ENCODE results near the gene SSX5. TPM values are rescaled to one million over a fixed set of nuclear protein-coding genes. Genes with fewer than 3 reads are reported as not detected.
"Not testable (repeated sequence)": the region's sequence is repeated elsewhere in the genome, so short reads cannot be mapped to it uniquely, and the experiment has no call there.

SSX5 gene
- total and polyA plus RNA-seq, 10 of the 15 experiments (the other 5 are each of a cell fraction or from before 2014, with no cell fraction given), result 0.05 TPM; not detected in 9

- ATAC-seq, result not testable (repeated sequence)
- WGBS (ENCODE audit: insufficient coverage, insufficient replicate concordance, low lambda C conversion rate, missing lambda C conversion rate), result no CpG with 5 or more reads among the region's 2 CpGs
Observed at GRCh38 chrX:48141810-48142508, 54.6 kb downstream of the SSX5 start.

GRCh38 chrX:48139076-48139475, 57.5 kb downstream of the SSX5 start:
- POLR2A ChIA-PET; BruUV-seq (replicated peaks); RAD21 ChIA-PET (ENCODE audit: unreplicated experiment); H3K9ac ChIP-seq (ENCODE audit: control insufficient read depth, insufficient read depth, low read length); H3K9me3 ChIP-seq (replicated peaks; ENCODE audit: control insufficient read depth, insufficient read depth, low read length); intact Hi-C loops (cut with micrococcal nuclease; ENCODE audit: unreplicated experiment); H4K20me1 ChIP-seq (ENCODE audit: control insufficient read depth, insufficient read depth); ATAC-seq; SMC1A ChIA-PET (ENCODE audit: uncharacterized antibody, unreplicated experiment); H3K36me3 ChIP-seq (ENCODE audit: control insufficient read depth in 2 of 2, insufficient read depth in 2 of 2, low read length in 1 of 2); H3K27me3 ChIP-seq (replicated peaks in 1 of 2; ENCODE audit: control insufficient read depth in 2 of 2, insufficient read depth in 2 of 2, low read length in 1 of 2); CTCF ChIA-PET; H3K4me2 ChIP-seq (ENCODE audit: control insufficient read depth, insufficient read depth); H3K4me1 ChIP-seq (ENCODE audit: control insufficient read depth, insufficient read depth, low read length); FAIRE-seq; H3K27ac ChIP-seq (ENCODE audit: control insufficient read depth, insufficient read depth); H3K79me2 ChIP-seq (ENCODE audit: control insufficient read depth, insufficient read depth, low read length); DNase-seq (ENCODE audit: low read depth, low spot score); in situ Hi-C loops (cut with MboI); H3K4me3 ChIP-seq; H2AFZ ChIP-seq (ENCODE audit: control insufficient read depth, low read depth, low read length): not testable (repeated sequence)
- 71% methylated on average over 6 of the region's 33 CpGs for WGBS (ENCODE audit: insufficient coverage, insufficient replicate concordance, low lambda C conversion rate, missing lambda C conversion rate)

More at GRCh38 chrX:48141810-48142508, 54.6 kb downstream of the SSX5 start:
- H3K4me1 ChIP-seq (ENCODE audit: control insufficient read depth, insufficient read depth, low read length); SMC1A ChIA-PET (ENCODE audit: uncharacterized antibody, unreplicated experiment); H3K4me3 ChIP-seq; H3K4me2 ChIP-seq (ENCODE audit: control insufficient read depth, insufficient read depth); intact Hi-C loops (cut with micrococcal nuclease; ENCODE audit: unreplicated experiment); FAIRE-seq; H3K9me3 ChIP-seq (replicated peaks; ENCODE audit: control insufficient read depth, insufficient read depth, low read length); CTCF ChIA-PET; H3K79me2 ChIP-seq (ENCODE audit: control insufficient read depth, insufficient read depth, low read length); H3K27ac ChIP-seq (ENCODE audit: control insufficient read depth, insufficient read depth); RAD21 ChIA-PET (ENCODE audit: unreplicated experiment); in situ Hi-C loops (cut with MboI); H2AFZ ChIP-seq (ENCODE audit: control insufficient read depth, low read depth, low read length); BruUV-seq (replicated peaks); POLR2A ChIA-PET; H3K36me3 ChIP-seq (ENCODE audit: control insufficient read depth in 2 of 2, insufficient read depth in 2 of 2, low read length in 1 of 2); H3K27me3 ChIP-seq (replicated peaks in 1 of 2; ENCODE audit: control insufficient read depth in 2 of 2, insufficient read depth in 2 of 2, low read length in 1 of 2); H4K20me1 ChIP-seq (ENCODE audit: control insufficient read depth, insufficient read depth); H3K9ac ChIP-seq (ENCODE audit: control insufficient read depth, insufficient read depth, low read length); DNase-seq (ENCODE audit: low read depth, low spot score): not testable (repeated sequence)

Small RNA genes lying within 50 kb of the gene (small RNA-seq; reads per million reads assigned to genes)
- gene AC245047.3 (not detected), gene AC245047.7 (not detected), gene RNA5SP503 (not detected), gene RNU6-707P (not detected)

Other genes starting within 250 kb of the SSX5 start
Only the 7 nearest of the 8 such genes appear.
- gene ZNF182, start 192.8 kb downstream of the SSX5 start, total RNA-seq (2014; rRNA removed), result 3.0 and 3.2 TPM in 2 replicates
- 7.0 and 7.1 TPM in 2 replicates for gene ZNF182, start 192.8 kb downstream of the SSX5 start, total RNA-seq (2014; rRNA removed; fragmentation: Illumina TruSeq; extraction: Trizol)
- gene ZNF182, start 192.8 kb downstream of the SSX5 start, total RNA-seq (2021), result 4.7 and 4.8 TPM in 2 replicates
- gene ZNF182, start 192.8 kb downstream of the SSX5 start, polyA plus RNA-seq (2011; rRNA removed), result 6.7 and 10.1 TPM in 2 replicates
- gene ZNF182, start 192.8 kb downstream of the SSX5 start, polyA plus RNA-seq (2014; fragmentation: Illumina TruSeq; extraction: Trizol), result 7.0 and 8.4 TPM in 2 replicates
- 1 to 10 TPM in 1 of 2 experiments, under 1 TPM in 1; 0.85 to 2.3 TPM for gene ZNF182, start 192.8 kb downstream of the SSX5 start, polyA plus RNA-seq (2014; fragmentation: Nextera tagmentation; extraction: Ambion mirVana)
- 4.7 and 5.0 TPM in 2 replicates for gene ZNF182, start 192.8 kb downstream of the SSX5 start, polyA plus RNA-seq (2014; rRNA removed)
- gene ZNF182, start 192.8 kb downstream of the SSX5 start, polyA plus RNA-seq (2016; fragmentation: Nextera tagmentation; extraction: Ambion mirVana), result 1 to 10 TPM; 5.9 to 6.0 TPM
- gene SPACA5, start 189.8 kb downstream of the SSX5 start, total RNA-seq (2014; rRNA removed), result 0.23 TPM in 1 of 2 replicates, not detected in the other
- 0.27 TPM in 1 of 2 replicates, not detected in the other for gene SPACA5, start 189.8 kb downstream of the SSX5 start, total RNA-seq (2014; rRNA removed; fragmentation: Illumina TruSeq; extraction: Trizol)
- not detected in 2 replicates for gene SPACA5, start 189.8 kb downstream of the SSX5 start, total RNA-seq (2021)
- gene SPACA5, start 189.8 kb downstream of the SSX5 start, polyA plus RNA-seq (2011; rRNA removed), result not detected in 2 replicates
- not detected in 2 replicates for gene SPACA5, start 189.8 kb downstream of the SSX5 start, polyA plus RNA-seq (2014; fragmentation: Illumina TruSeq; extraction: Trizol)
- gene SPACA5, start 189.8 kb downstream of the SSX5 start, polyA plus RNA-seq (2014; fragmentation: Nextera tagmentation; extraction: Ambion mirVana), result under 1 TPM; 0.18 to 0.97 TPM
- not detected in 2 replicates for gene SPACA5, start 189.8 kb downstream of the SSX5 start, polyA plus RNA-seq (2014; rRNA removed)
- under 1 TPM; 0.24 to 0.42 TPM for gene SPACA5, start 189.8 kb downstream of the SSX5 start, polyA plus RNA-seq (2016; fragmentation: Nextera tagmentation; extraction: Ambion mirVana)
- gene ZNF630, start 125.2 kb downstream of the SSX5 start, total RNA-seq (2014; rRNA removed), result 0.96 and 2.1 TPM in 2 replicates
- 1.9 and 2.0 TPM in 2 replicates for gene ZNF630, start 125.2 kb downstream of the SSX5 start, total RNA-seq (2014; rRNA removed; fragmentation: Illumina TruSeq; extraction: Trizol)
- 1.2 and 1.8 TPM in 2 replicates for gene ZNF630, start 125.2 kb downstream of the SSX5 start, total RNA-seq (2021)
- 0.99 and 1.3 TPM in 2 replicates for gene ZNF630, start 125.2 kb downstream of the SSX5 start, polyA plus RNA-seq (2011; rRNA removed)
- 1.7 and 2.0 TPM in 2 replicates for gene ZNF630, start 125.2 kb downstream of the SSX5 start, polyA plus RNA-seq (2014; fragmentation: Illumina TruSeq; extraction: Trizol)
- gene ZNF630, start 125.2 kb downstream of the SSX5 start, polyA plus RNA-seq (2014; fragmentation: Nextera tagmentation; extraction: Ambion mirVana), result 1 to 10 TPM; 1.0 to 1.5 TPM
- gene ZNF630, start 125.2 kb downstream of the SSX5 start, polyA plus RNA-seq (2014; rRNA removed), result 1.0 and 1.3 TPM in 2 replicates
- gene ZNF630, start 125.2 kb downstream of the SSX5 start, polyA plus RNA-seq (2016; fragmentation: Nextera tagmentation; extraction: Ambion mirVana), result 1 to 10 TPM; 1.1 TPM
- not detected in 2 replicates for gene SPACA5B, start 66.2 kb downstream of the SSX5 start, total RNA-seq (2014; rRNA removed)
- not detected in 2 replicates for gene SPACA5B, start 66.2 kb downstream of the SSX5 start, total RNA-seq (2014; rRNA removed; fragmentation: Illumina TruSeq; extraction: Trizol)
- gene SPACA5B, start 66.2 kb downstream of the SSX5 start, total RNA-seq (2021), result not detected in 2 replicates
- not detected in 2 replicates for gene SPACA5B, start 66.2 kb downstream of the SSX5 start, polyA plus RNA-seq (2011; rRNA removed)
- gene SPACA5B, start 66.2 kb downstream of the SSX5 start, polyA plus RNA-seq (2014; fragmentation: Illumina TruSeq; extraction: Trizol), result not detected in 2 replicates
- 1 to 10 TPM in 1 of 2 experiments, not detected in 1; 1.0 TPM for gene SPACA5B, start 66.2 kb downstream of the SSX5 start, polyA plus RNA-seq (2014; fragmentation: Nextera tagmentation; extraction: Ambion mirVana)
- gene SPACA5B, start 66.2 kb downstream of the SSX5 start, polyA plus RNA-seq (2014; rRNA removed), result not detected in 2 replicates
- not detected for gene SPACA5B, start 66.2 kb downstream of the SSX5 start, polyA plus RNA-seq (2016; fragmentation: Nextera tagmentation; extraction: Ambion mirVana)
- not detected in 2 replicates for gene SSX1, start 58.6 kb upstream of the SSX5 start, total RNA-seq (2014; rRNA removed)
- not detected in 2 replicates for gene SSX1, start 58.6 kb upstream of the SSX5 start, total RNA-seq (2014; rRNA removed; fragmentation: Illumina TruSeq; extraction: Trizol)
- 0.15 TPM in 1 of 2 replicates, not detected in the other for gene SSX1, start 58.6 kb upstream of the SSX5 start, total RNA-seq (2021)
- 0.17 and 0.26 TPM in 2 replicates for gene SSX1, start 58.6 kb upstream of the SSX5 start, polyA plus RNA-seq (2011; rRNA removed)
- not detected in 2 replicates for gene SSX1, start 58.6 kb upstream of the SSX5 start, polyA plus RNA-seq (2014; fragmentation: Illumina TruSeq; extraction: Trizol)
- not detected for gene SSX1, start 58.6 kb upstream of the SSX5 start, polyA plus RNA-seq (2014; fragmentation: Nextera tagmentation; extraction: Ambion mirVana)
- gene SSX1, start 58.6 kb upstream of the SSX5 start, polyA plus RNA-seq (2014; rRNA removed), result not detected in 2 replicates
- not detected for gene SSX1, start 58.6 kb upstream of the SSX5 start, polyA plus RNA-seq (2016; fragmentation: Nextera tagmentation; extraction: Ambion mirVana)
- not detected in 2 replicates for gene SSX3, start 159.9 kb upstream of the SSX5 start, total RNA-seq (2014; rRNA removed)
- not detected in 2 replicates for gene SSX3, start 159.9 kb upstream of the SSX5 start, total RNA-seq (2014; rRNA removed; fragmentation: Illumina TruSeq; extraction: Trizol)
- not detected in 2 replicates for gene SSX3, start 159.9 kb upstream of the SSX5 start, total RNA-seq (2021)
- not detected in 2 replicates for gene SSX3, start 159.9 kb upstream of the SSX5 start, polyA plus RNA-seq (2011; rRNA removed)
- not detected in 2 replicates for gene SSX3, start 159.9 kb upstream of the SSX5 start, polyA plus RNA-seq (2014; fragmentation: Illumina TruSeq; extraction: Trizol)
- gene SSX3, start 159.9 kb upstream of the SSX5 start, polyA plus RNA-seq (2014; fragmentation: Nextera tagmentation; extraction: Ambion mirVana), result not detected
- not detected in 2 replicates for gene SSX3, start 159.9 kb upstream of the SSX5 start, polyA plus RNA-seq (2014; rRNA removed)
- not detected for gene SSX3, start 159.9 kb upstream of the SSX5 start, polyA plus RNA-seq (2016; fragmentation: Nextera tagmentation; extraction: Ambion mirVana)
- gene SSX4, start 186.7 kb upstream of the SSX5 start, total RNA-seq (2014; rRNA removed), result not detected in 2 replicates
- gene SSX4, start 186.7 kb upstream of the SSX5 start, total RNA-seq (2014; rRNA removed; fragmentation: Illumina TruSeq; extraction: Trizol), result not detected in 2 replicates
- not detected in 2 replicates for gene SSX4, start 186.7 kb upstream of the SSX5 start, total RNA-seq (2021)
- gene SSX4, start 186.7 kb upstream of the SSX5 start, polyA plus RNA-seq (2011; rRNA removed), result not detected in 2 replicates
- not detected in 2 replicates for gene SSX4, start 186.7 kb upstream of the SSX5 start, polyA plus RNA-seq (2014; fragmentation: Illumina TruSeq; extraction: Trizol)
- gene SSX4, start 186.7 kb upstream of the SSX5 start, polyA plus RNA-seq (2014; fragmentation: Nextera tagmentation; extraction: Ambion mirVana), result not detected
- 0.13 TPM in 1 of 2 replicates, not detected in the other for gene SSX4, start 186.7 kb upstream of the SSX5 start, polyA plus RNA-seq (2014; rRNA removed)
- gene SSX4, start 186.7 kb upstream of the SSX5 start, polyA plus RNA-seq (2016; fragmentation: Nextera tagmentation; extraction: Ambion mirVana), result not detected

All from GM12878 (cell line).